IMR-90 (cell line): ENCODE data around the gene PLD2. TPM values are rescaled to one million over a fixed set of nuclear protein-coding genes. Genes with fewer than 3 reads are reported as not detected.

Experiments
- ATAC-seq: fragments of 200-7000 bp; cut with Tn5 transposase; 2 replicates; pipeline ENCODE4 v1.9.1; 2020; ENCODE audit warnings: low read depth, mild to moderate bottlenecking, moderate library complexity
- BruUV-seq: library from RNA; stranded (reverse); fragments of 400-500 nt; replicated peaks from 2 replicates; lab custom pipeline; 2021; lab: Mats Ljungman, UMichigan
- CTCF ChIA-PET: fragments of 300-600 bp; formaldehyde crosslinking; extraction: SDS; loops from one replicate; lab custom pipeline; 2021; ENCODE audit warnings: antibody characterized with exemption; lab: Yijun Ruan, JAX
- POLR2A ChIA-PET: fragments of 300-600 bp; sonication (Branson Sonifier 250); formaldehyde crosslinking; loops from one replicate; lab custom pipeline; 2022; ENCODE audit warnings: antibody characterized with exemption; ENCODE audit not compliant: unreplicated experiment; lab: Charles Lee
- DNase-seq: peaks from one replicate; pipeline ENCODE4 v3.0.0; 2013
- H2AFZ ChIP-seq: replicated peaks from 2 replicates; pipeline ENCODE3; 2013; ENCODE audit warnings: low read length, mild to moderate bottlenecking; ENCODE audit not compliant: poor library complexity
- H2AK5ac ChIP-seq: 2 replicates; pipeline ENCODE4 v1.6.1; 2013; ENCODE audit warnings: low read depth, low read length, inconsistent platforms
- H2AK9ac ChIP-seq: replicated peaks from 2 replicates; pipeline ENCODE3; 2013; ENCODE audit warnings: mild to moderate bottlenecking, low read depth, low read length, moderate library complexity; ENCODE audit not compliant: poor library complexity
- H2BK120ac ChIP-seq: 2 replicates; pipeline ENCODE4 v1.6.1; 2013; ENCODE audit warnings: low read depth, low read length, inconsistent platforms
- H2BK15ac ChIP-seq: 3 replicates; pipeline ENCODE4 v1.6.1; 2013; ENCODE audit warnings: low read depth, low read length, inconsistent platforms
- H2BK20ac ChIP-seq: 2 replicates; pipeline ENCODE4 v1.6.1; 2013; ENCODE audit warnings: low read depth, mild to moderate bottlenecking, inconsistent platforms, low read length, moderate library complexity
- H2BK5ac ChIP-seq: 2 replicates; pipeline ENCODE4 v1.6.1; 2013; ENCODE audit warnings: mild to moderate bottlenecking, low read depth, low read length, inconsistent platforms; ENCODE audit not compliant: poor library complexity, severe bottlenecking
- H3K14ac ChIP-seq: replicated peaks from 2 replicates; pipeline ENCODE4 v1.6.1; 2013; ENCODE audit warnings: low read depth, low read length, inconsistent platforms
- H3K18ac ChIP-seq: 2 replicates; pipeline ENCODE4 v1.6.1; 2013; ENCODE audit warnings: low read depth, low read length, control low read depth
- H3K23ac ChIP-seq: 2 replicates; pipeline ENCODE4 v1.6.1; 2013; ENCODE audit warnings: low read depth, low read length, inconsistent platforms
- H3K27ac ChIP-seq: 2 replicates; pipeline ENCODE4 v1.5.1; 2013; ENCODE audit warnings: mild to moderate bottlenecking, control low read depth, low read length; ENCODE audit not compliant: insufficient read depth
- H3K27me3 ChIP-seq: 2 replicates; pipeline ENCODE4 v1.6.1; 2013; ENCODE audit warnings: low read length; ENCODE audit not compliant: control insufficient read depth, insufficient read depth
- H3K36me3 ChIP-seq: 2 replicates; pipeline ENCODE4 v1.6.1; 2013; ENCODE audit warnings: low read length, mixed read lengths; ENCODE audit not compliant: control insufficient read depth, insufficient read depth
- H3K4ac ChIP-seq: 2 replicates; pipeline ENCODE4 v1.6.1; 2013; ENCODE audit warnings: low read depth, low read length, inconsistent platforms
- H3K4me1 ChIP-seq: 2 replicates; pipeline ENCODE4 v1.6.1; 2013; ENCODE audit warnings: low read length, mixed read lengths; ENCODE audit not compliant: control insufficient read depth, insufficient read depth
- H3K4me2 ChIP-seq: 2 replicates; pipeline ENCODE4 v1.6.1; 2013; ENCODE audit warnings: low read depth, mild to moderate bottlenecking, control low read depth, low read length, moderate library complexity
- H3K4me3 ChIP-seq: 2 replicates; pipeline ENCODE4 v1.5.1; 2013; ENCODE audit warnings: low read depth, mild to moderate bottlenecking, control low read depth, low read length, moderate library complexity; ENCODE audit not compliant: insufficient read depth
- H3K56ac ChIP-seq: 2 replicates; pipeline ENCODE4 v1.6.1; 2013; ENCODE audit warnings: low read length, inconsistent platforms; ENCODE audit not compliant: insufficient read depth; ENCODE audit errors: extremely low read depth
- H3K79me1 ChIP-seq, 2 experiments: 2 replicates each; pipeline ENCODE4 v1.6.1; 2013; ENCODE audit warnings: low read length in 2 of 2, inconsistent platforms in 1 of 2, low read depth in 1 of 2
- H3K9ac ChIP-seq: 2 replicates; pipeline ENCODE4 v1.6.1; 2013; ENCODE audit warnings: low read depth, low read length, control low read depth
- H3K9me1 ChIP-seq: 2 replicates; pipeline ENCODE4 v1.6.1; 2013; ENCODE audit warnings: low read length, inconsistent platforms; ENCODE audit not compliant: insufficient read depth
- H3K9me3 ChIP-seq: 2 replicates; pipeline ENCODE4 v1.6.1; 2013; ENCODE audit warnings: low read length; ENCODE audit not compliant: control insufficient read depth, insufficient read depth
- H4K20me1 ChIP-seq: 2 replicates; pipeline ENCODE4 v1.6.1; 2013; ENCODE audit warnings: low read length, inconsistent platforms; ENCODE audit not compliant: insufficient read depth
- H4K5ac ChIP-seq: 2 replicates; pipeline ENCODE4 v1.6.1; 2013; ENCODE audit warnings: mild to moderate bottlenecking, low read depth, low read length, control low read depth
- H4K8ac ChIP-seq, 2 experiments: 2 replicates each; pipeline ENCODE4 v1.6.1; 2013; ENCODE audit warnings: low read depth in 2 of 2, low read length in 2 of 2, control low read depth in 1 of 2, inconsistent platforms in 1 of 2
- H4K91ac ChIP-seq: 2 replicates; pipeline ENCODE4 v1.6.1; 2013; ENCODE audit warnings: low read depth, low read length, inconsistent platforms; ENCODE audit not compliant: insufficient read depth
- BHLHE40 ChIP-seq: fragments of 150-350 bp; IDR thresholded peaks from 2 replicates; pipeline ENCODE4 v1.6.1; 2016; ENCODE audit warnings: mild to moderate bottlenecking, low read depth, low read length
- CEBPB ChIP-seq: IDR thresholded peaks from 2 replicates; pipeline ENCODE4 v1.6.1; 2012; ENCODE audit warnings: low read depth, low read length, improper control_type of control experiment
- CHD1 ChIP-seq: IDR thresholded peaks from 2 replicates; pipeline ENCODE4 v1.6.1; 2012; ENCODE audit warnings: low read depth, low read length, improper control_type of control experiment
- FOS ChIP-seq: fragments of 150-350 bp; IDR thresholded peaks from 2 replicates; pipeline ENCODE4 v1.6.1; 2016; ENCODE audit warnings: low read depth, low read length
- MAZ ChIP-seq: IDR thresholded peaks from 2 replicates; pipeline ENCODE4 v1.6.1; 2012; ENCODE audit warnings: low read depth, mild to moderate bottlenecking, low read length, improper control_type of control experiment, moderate library complexity, borderline replicate concordance
- NFE2L2 ChIP-seq: fragments of 150-350 bp; IDR thresholded peaks from 2 replicates; pipeline ENCODE4 v1.6.1; 2016; ENCODE audit warnings: low read depth, mild to moderate bottlenecking, low read length
- RAD21 ChIP-seq: IDR thresholded peaks from 2 replicates; pipeline ENCODE4 v1.6.1; 2012; ENCODE audit warnings: low read length, improper control_type of control experiment
- RCOR1 ChIP-seq: IDR thresholded peaks from 2 replicates; pipeline ENCODE4 v1.6.1; 2012; ENCODE audit warnings: mild to moderate bottlenecking, low read length, improper control_type of control experiment; ENCODE audit not compliant: insufficient replicate concordance
- RFX5 ChIP-seq: IDR thresholded peaks from 2 replicates; pipeline ENCODE4 v1.8.0; 2012; ENCODE audit warnings: low read depth, mild to moderate bottlenecking, low read length, moderate library complexity
- SMC3 ChIP-seq: fragments of 150-350 bp; IDR thresholded peaks from 2 replicates; pipeline ENCODE4 v1.6.1; 2016; ENCODE audit warnings: low read depth, mild to moderate bottlenecking, antibody characterized with exemption, low read length, moderate library complexity
- WGBS, 2 experiments: methylation state at CpG; one replicate each; pipeline versions ENCODE4 v1.1.5 to v1.1.7; 2013; ENCODE audit warnings: missing lambda C conversion rate in 2 of 2; ENCODE audit not compliant: insufficient read length in 1 of 2; ENCODE audit errors: extremely low coverage in 2 of 2; 5-methylcytosine and 5-hydroxymethylcytosine counted together
- dilution Hi-C: fragments of 300-500 bp; cut with HindIII; formaldehyde crosslinking; loops from one replicate; pipeline ENCODE4 v1.14.3; 2018; ENCODE audit warnings: low sequenced_read_pairs; ENCODE audit not compliant: unreplicated experiment
- in situ Hi-C: fragments of 300-500 bp; cut with MboI; formaldehyde crosslinking; loops from 3 replicates; pipeline ENCODE4 v1.14.3; 2019; ENCODE audit warnings: low sequenced_read_pairs, inconsistent platforms, mixed read lengths
- intact Hi-C: fragments of 100-400 bp; cut with micrococcal nuclease; formaldehyde crosslinking; loops from 2 replicates; pipeline ENCODE4 v1.10.0; 2022
- polyA plus RNA-seq, 3 experiments: library from polyadenylated mRNA; depleted of rRNA; stranded (reverse); fragments of >200 nt; gene quantifications; 2 replicates each; pipeline ENCODE4 v1.2.3, GENCODE V29; 2012; ENCODE audit warnings: low replicate concordance in 1 of 3
- total RNA-seq: library from RNA; depleted of rRNA; stranded (reverse); fragments of >200 nt; gene quantifications from 2 replicates; pipeline ENCODE4 v1.2.3, GENCODE V29; 2012
- TF ChIP-seq, protein P1 (sequence below): conservative IDR thresholded peaks from 2 replicates; pipeline ENCODE4 v1.5.1; 2012; ENCODE audit warnings: mild to moderate bottlenecking, low read depth, low read length, improper control_type of control experiment
- TF ChIP-seq, protein P2 (sequence below): fragments of 150-350 bp; IDR thresholded peaks from 2 replicates; pipeline ENCODE4 v1.6.1; 2017; ENCODE audit warnings: mild to moderate bottlenecking, antibody characterized with exemption, low read length, low read depth

Gene PLD2
- total and polyA plus RNA-seq, 2 of the 4 experiments (the other 2 are of a cell fraction): 12.5 to 28.0 TPM

DNA sequence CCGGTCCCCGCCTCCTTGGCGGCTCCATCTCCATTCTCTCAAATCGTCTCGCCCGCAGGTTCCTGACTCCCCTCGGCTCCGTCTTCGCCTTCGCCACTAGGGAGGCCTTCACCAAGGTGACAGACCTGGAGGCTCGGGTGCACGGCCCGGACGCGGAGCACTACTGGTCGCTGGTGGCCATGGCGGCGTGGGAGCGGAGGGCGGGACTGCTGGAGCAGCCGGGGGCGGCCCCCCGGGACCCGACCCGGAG lies 17.3 kb upstream of the PLD2 start:
- H2BK15ac ChIP-seq: no peak overlapping the region
- H3K56ac ChIP-seq: no peak overlapping the region

More for the DNA sequence above, 17.3 kb upstream of the PLD2 start:
- Histone ChIP-seq H2AFZ (peak overlapping the region; percentile 99), H3K9me3 (no peaks in the 10 kb centered on the region), H2BK120ac (no peak overlapping the region), H3K27ac (peak overlapping the region; percentile 53; the same call in 1 of the 2 replicates), H3K23ac (no peak overlapping the region), H2AK5ac (no peak overlapping the region), H3K4ac (peak overlapping the region; percentile 40; the same call in 1 of the 2 replicates), H3K14ac (peak overlapping the region; percentile 32; the same call in 1 of the 2 replicates), H3K4me1 (peaks cover 5% of the 10 kb centered on the region; the same call in 1 of the 2 replicates), H2BK20ac (no peak overlapping the region), H3K36me3 (no peaks in the 10 kb centered on the region), H3K9ac (peak overlapping the region; percentile 49), H4K20me1 (no peaks in the 10 kb centered on the region), H3K27me3 (peaks cover 18% of the 10 kb centered on the region), H4K5ac (0 out of 2 replicates have a peak overlapping the region, but pooled peaks have one; percentile 31), H3K18ac (no peak overlapping the region), H4K8ac (peak overlapping the region; percentile 49 to 81; a peak in 2 of 4 replicates), H3K4me2 (peak overlapping the region; percentile 78), H3K79me1 (peaks cover 0 to 5% of the 10 kb centered on the region in 2 experiments; a peak in 2 of 4 replicates), H4K91ac (no peak overlapping the region), H3K4me3 (peak overlapping the region; percentile 64), H3K9me1 (peaks cover 4% of the 10 kb centered on the region), H2BK5ac (peak overlapping the region; percentile 36), H2AK9ac (peak overlapping the region; percentile 87)
- dilution Hi-C loops (no loop called here), intact Hi-C loops (no loop called here), in situ Hi-C loops (loop anchor here (5.0 kb wide), 1 partner anchor 93 kb away; no protein-coding TSS in a partner anchor)
- POLR2A ChIA-PET: no interaction called here
- CTCF ChIA-PET: interaction anchor here (0.7 to 1.5 kb wide), 5 partner anchors 10 to 106 kb away, joined by 3 to 6 read pairs (median 3); no protein-coding TSS in a partner anchor
- ATAC-seq: no peak
- DNase-seq: no peak
- 0% methylated on average over 6 of the region's 25 CpGs; no CpG with 5 or more reads in 1 of the 2 experiments for WGBS, 2 experiments
- TF ChIP-seq RAD21 (no peak), CHD1 (no peak), MAZ (no peak), CEBPB (no peak), RCOR1 (no peak), FOS (no peak), SMC3 (no peak), NFE2L2 (no peak), BHLHE40 (no peak), RFX5 (no peak)
- TF ChIP-seq, protein P1, sequence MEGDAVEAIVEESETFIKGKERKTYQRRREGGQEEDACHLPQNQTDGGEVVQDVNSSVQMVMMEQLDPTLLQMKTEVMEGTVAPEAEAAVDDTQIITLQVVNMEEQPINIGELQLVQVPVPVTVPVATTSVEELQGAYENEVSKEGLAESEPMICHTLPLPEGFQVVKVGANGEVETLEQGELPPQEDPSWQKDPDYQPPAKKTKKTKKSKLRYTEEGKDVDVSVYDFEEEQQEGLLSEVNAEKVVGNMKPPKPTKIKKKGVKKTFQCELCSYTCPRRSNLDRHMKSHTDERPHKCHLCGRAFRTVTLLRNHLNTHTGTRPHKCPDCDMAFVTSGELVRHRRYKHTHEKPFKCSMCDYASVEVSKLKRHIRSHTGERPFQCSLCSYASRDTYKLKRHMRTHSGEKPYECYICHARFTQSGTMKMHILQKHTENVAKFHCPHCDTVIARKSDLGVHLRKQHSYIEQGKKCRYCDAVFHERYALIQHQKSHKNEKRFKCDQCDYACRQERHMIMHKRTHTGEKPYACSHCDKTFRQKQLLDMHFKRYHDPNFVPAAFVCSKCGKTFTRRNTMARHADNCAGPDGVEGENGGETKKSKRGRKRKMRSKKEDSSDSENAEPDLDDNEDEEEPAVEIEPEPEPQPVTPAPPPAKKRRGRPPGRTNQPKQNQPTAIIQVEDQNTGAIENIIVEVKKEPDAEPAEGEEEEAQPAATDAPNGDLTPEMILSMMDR: no peak
- TF ChIP-seq, protein P2, sequence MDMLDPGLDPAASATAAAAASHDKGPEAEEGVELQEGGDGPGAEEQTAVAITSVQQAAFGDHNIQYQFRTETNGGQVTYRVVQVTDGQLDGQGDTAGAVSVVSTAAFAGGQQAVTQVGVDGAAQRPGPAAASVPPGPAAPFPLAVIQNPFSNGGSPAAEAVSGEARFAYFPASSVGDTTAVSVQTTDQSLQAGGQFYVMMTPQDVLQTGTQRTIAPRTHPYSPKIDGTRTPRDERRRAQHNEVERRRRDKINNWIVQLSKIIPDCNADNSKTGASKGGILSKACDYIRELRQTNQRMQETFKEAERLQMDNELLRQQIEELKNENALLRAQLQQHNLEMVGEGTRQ: no peak
- no TSS peak for BruUV-seq
